ENCODE measurements around the gene MSL2.
A peak's percentile ranks its signal among the peaks of the same experiment; 100 is the strongest.
"Not testable (repeated sequence)": the region's sequence is repeated elsewhere in the genome, so short reads cannot be mapped to it uniquely, and the experiment has no call there.

Gene MSL2

GRCh38 chr3:136141891-136142290 is 54.2 kb downstream of the MSL2 start:
- DNase-seq (ENCODE audit: low read depth): peak; percentile 22

- DNase-seq (ENCODE audit: low read depth): peak; percentile 35
Measured at GRCh38 chr3:136141291-136141785, 54.8 kb downstream of the MSL2 start.

- no peak for DNase-seq (ENCODE audit: low read depth)
Measured at GRCh38 chr3:136136454-136136853, 59.7 kb downstream of the MSL2 start.

- DNase-seq (ENCODE audit: low read depth): no peak
Measured at GRCh38 chr3:136135039-136135802, 60.9 kb downstream of the MSL2 start.

GRCh38 chr3:136134091-136134490 is 62.0 kb downstream of the MSL2 start:
- DNase-seq (ENCODE audit: low read depth): no peak

GRCh38 chr3:136131647-136132046 is 64.5 kb downstream of the MSL2 start:
- DNase-seq (ENCODE audit: low read depth): not testable (repeated sequence)

- DNase-seq (ENCODE audit: low read depth): no peak
Measured at GRCh38 chr3:136122006-136122405, 74.1 kb downstream of the MSL2 start.

- peak; percentile 84 for DNase-seq (ENCODE audit: low read depth)
Measured at GRCh38 chr3:136120373-136121348, 75.5 kb downstream of the MSL2 start.

- DNase-seq (ENCODE audit: low read depth): not testable (repeated sequence)
Measured at GRCh38 chr3:136119783-136120182, 76.4 kb downstream of the MSL2 start.

- not testable (repeated sequence) for DNase-seq (ENCODE audit: low read depth)
Measured at GRCh38 chr3:136119332-136119731, 76.8 kb downstream of the MSL2 start.

- DNase-seq (ENCODE audit: low read depth): no peak
Measured at GRCh38 chr3:136114421-136114820, 81.7 kb downstream of the MSL2 start.

- DNase-seq (ENCODE audit: low read depth): no peak
Measured at GRCh38 chr3:136110481-136110880, 85.7 kb downstream of the MSL2 start.

GRCh38 chr3:136109499-136109898 is 86.6 kb downstream of the MSL2 start:
- no peak for DNase-seq (ENCODE audit: low read depth)

- DNase-seq (ENCODE audit: low read depth): no peak
Measured at GRCh38 chr3:136106101-136106500, 90.0 kb downstream of the MSL2 start.

GRCh38 chr3:136105044-136105443 is 91.1 kb downstream of the MSL2 start:
- no peak for DNase-seq (ENCODE audit: low read depth)

Data from EH (cell line).